ENCODE results near the gene APOBR.
"Not testable (repeated sequence)": the region's sequence is repeated elsewhere in the genome, so short reads cannot be mapped to it uniquely, and the experiment has no call there.

APOBR gene

GRCh38 chr16:28526201-28527099 is 32.0 kb downstream of the APOBR start:
- no peak for DNase-seq (ENCODE audit: low read depth in 2 of 2)

DNA sequence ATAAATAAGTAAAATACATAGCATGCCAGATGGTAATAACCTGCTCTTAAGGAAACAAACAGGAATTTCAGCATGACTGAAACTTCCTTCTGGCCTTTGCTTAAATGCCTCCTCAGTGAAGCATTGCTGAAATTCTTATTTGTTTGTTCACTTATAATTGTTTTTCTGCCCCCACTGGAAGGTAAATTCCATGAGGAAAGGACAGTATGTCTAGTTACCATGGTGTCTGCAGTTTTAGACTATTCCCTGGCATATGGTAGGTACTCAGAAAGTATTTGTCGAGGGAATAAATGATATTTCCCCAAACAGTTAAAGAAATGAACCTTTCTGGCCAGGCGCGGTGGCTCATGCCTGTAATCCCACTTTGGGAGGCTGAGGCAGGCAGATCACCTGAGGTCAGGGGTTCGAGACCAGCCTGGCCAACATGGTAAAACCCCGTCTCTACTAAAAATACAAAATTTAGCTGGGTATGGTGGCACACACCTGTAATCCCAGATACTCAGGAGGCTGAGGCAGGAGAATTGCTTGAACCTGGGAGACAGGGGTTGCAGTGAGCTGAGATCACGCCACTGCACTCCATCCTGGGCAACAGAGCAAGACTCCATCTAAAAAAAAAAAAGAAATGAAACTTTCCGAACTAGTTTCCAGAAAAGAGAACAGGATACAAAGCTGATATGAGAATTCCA is 32.8 kb downstream of the APOBR start:
- not testable (repeated sequence) for DNase-seq (ENCODE audit: low read depth in 2 of 2)

- DNase-seq (ENCODE audit: low read depth in 2 of 2): no peak
These were observed 33.5 kb downstream of the APOBR start for GRCh38 chr16:28527985-28528384.

DNA sequence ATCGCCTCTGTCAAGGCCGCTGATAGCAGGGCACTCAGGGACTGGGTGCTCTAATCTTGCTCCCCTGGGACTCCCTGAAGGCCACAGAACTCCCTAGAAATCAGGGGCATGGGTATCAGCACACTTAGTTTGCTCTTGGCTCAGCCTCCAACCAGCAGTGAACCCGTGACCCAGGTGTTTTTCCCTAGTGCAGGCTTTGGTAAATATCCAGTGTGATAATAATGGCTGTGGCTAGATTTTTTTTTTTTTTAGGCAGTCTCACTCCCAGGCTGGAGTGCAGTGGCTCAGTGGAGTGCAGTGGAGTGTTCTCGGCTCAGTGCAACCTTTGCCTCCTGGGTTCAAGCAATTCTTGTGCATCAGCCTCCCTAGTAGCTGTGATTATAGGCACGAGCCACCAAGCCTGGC is 34.0 kb downstream of the APOBR start:
- no peak for DNase-seq (ENCODE audit: low read depth in 2 of 2)

- no peak for DNase-seq (ENCODE audit: low read depth in 2 of 2)
These were observed 34.7 kb downstream of the APOBR start for GRCh38 chr16:28529124-28529523.

DNA sequence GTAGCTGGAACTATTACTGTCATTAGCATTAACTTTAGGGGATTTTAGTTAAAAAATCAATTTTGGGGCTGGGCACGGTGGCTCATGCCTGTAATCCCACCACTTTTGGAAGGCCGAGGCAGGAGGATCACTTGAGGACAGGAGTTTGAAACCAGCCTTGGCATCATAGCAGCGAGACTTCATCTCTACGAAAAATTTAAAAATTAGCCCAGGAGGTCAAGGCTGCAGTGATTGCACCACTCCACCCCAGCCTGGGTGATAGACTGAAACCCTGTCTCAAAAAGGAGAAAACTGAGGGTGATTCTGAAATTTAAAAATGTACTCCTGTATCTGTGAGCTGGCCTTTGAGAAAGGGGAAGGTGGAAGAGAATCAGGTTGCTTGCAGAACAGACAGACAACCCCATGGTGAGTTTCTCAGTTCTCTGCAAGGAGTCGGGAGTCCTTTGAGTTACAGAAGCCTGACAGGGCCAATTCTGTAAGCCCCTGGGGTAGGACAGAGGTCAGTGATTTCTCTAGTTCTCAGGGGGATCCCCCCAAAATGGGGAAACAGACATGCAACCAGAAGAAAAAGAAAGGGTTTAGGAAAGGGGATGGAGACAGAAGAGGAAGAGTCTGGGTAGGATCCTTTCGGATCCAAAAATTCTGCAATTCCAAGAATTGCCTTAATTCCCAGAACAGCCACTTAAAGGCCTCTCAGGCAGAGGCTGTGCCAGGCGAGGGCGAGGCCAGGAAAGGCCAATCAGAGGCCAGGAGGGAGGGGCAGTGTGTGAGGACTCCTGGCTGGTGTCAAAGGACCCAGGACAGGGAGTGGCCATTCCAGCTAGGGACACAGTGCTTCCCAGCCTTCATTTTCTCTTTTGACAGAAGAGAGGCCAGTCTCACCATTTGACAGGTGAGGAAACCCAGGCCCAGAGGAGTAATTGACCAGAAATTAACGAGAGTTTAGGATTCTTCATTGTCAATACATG is 37.6 kb downstream of the APOBR start:
- no peak for DNase-seq (ENCODE audit: low read depth in 2 of 2)

DNA sequence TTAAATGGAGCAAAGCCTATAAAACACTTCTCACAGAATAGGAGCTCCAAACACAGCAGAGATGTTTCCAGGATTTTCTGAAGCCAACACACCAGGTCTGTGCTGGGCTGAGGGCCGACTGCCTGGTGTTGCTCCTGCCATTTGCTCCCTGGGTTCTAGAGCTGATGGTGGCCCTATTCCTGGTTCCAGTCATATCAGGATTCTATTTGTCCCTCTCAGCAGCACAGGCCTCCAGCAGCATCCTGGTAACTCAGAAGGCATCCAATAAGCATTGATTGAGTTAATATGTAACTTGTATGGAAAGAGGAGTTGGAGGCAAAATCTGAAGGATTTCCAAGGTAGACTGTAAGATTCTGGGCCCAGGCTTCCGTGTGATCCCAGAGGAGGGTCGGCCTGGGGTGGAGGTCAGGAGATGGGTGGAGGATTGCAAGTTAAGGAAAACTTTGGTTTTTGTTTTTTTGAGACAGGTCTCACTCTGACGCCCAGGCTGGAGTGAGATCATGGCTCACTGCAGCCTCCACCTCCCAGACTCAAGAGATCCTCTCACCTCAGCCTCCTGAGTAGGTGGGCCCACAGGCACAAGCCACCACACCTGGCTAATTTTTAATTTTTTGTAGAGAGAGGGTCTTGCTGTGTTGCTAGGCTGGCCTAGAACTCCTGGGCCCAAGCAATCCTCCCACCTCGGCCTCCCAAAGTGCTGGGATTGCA is 38.7 kb downstream of the APOBR start:
- DNase-seq (ENCODE audit: low read depth in 2 of 2): no peak

DNA sequence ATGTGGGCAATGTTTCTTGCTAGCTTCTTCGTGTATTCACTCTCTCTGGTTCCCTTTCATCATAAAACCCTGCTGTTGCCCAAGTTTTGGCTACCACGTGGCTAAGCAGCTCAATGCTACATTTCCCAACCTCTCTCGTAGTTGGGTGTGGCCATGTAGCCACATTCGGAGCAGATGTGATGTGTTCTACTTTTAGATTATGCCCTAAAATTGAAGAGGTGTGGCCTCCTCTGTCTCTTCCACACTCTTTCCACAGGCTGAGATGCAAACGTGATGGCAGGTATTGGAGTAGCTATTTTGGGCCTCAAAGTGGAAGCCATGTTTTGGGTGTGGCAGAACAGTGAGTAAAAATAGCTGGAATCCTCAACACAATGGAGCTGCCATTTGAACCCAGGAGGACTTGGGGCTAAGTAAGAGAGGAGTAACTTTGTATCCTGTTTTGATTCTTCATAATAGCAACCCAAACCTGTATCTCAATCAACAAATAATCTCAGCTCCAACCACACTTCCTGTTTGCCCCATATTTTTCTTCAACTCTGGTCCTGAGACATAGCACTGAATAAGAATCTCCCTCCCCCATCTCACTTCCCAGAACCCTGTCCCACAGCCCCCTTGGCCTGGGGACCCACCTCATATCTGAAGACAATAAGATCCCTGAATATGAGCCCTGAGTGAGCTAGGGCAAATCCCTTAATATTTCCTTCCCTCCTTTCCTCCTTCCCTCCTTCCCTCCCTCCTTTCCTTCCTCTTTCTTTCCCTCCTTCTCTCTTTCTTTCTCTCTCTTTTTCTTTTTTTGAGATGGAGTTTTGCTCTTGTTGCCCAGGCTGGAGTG is 40.3 kb downstream of the APOBR start:
- DNase-seq (ENCODE audit: low read depth in 2 of 2): no peak

- DNase-seq (ENCODE audit: low read depth in 2 of 2): no peak
These were observed 42.6 kb downstream of the APOBR start for GRCh38 chr16:28537076-28537475.

DNA sequence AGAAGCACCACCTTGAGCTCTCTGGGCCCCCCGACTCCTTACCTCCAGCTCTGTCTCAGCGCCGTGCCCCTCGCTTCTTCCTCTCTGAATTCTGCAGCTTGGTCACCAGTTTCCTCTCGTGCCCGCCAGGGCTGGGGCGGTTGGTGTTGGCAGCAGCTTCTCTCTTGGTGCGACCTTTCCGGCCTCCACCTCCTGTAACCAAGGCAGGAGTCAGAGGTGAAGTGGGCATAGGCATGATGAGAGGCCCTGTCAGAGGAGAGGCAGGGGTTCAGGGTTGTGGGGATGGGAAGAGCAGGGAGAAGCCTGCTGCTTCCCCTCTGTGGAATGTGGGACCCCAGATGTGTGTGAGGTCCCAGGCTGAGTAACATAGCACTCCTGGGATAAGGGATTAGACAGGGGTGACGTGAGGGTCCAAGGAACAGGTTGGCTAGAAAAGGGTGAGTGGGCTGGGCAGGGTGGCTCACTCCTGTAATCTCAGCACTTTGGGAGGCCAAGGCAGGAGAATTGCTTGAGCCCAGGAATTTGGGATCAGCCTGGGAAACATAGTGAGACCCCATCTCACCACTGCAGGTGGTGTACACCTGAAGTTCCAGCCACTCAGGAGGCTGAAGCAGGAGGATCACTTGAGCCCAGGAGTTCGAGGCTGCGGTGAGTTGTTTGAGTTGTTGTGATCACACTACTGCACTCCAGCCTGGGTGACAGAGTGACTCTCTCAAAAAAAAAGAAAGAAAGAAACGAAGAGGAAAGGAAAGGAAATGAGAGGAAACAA is 43.7 kb downstream of the APOBR start:
- DNase-seq (ENCODE audit: low read depth in 2 of 2): no peak

- DNase-seq (ENCODE audit: low read depth in 2 of 2): no peak
These were observed 44.5 kb downstream of the APOBR start, which contains the start of gene NUPR1 for GRCh38 chr16:28538733-28539596. NUPR1 (minus strand) TSS chr16:28538974; CDS start chr16:28538907, 67 bp downstream.

DNA sequence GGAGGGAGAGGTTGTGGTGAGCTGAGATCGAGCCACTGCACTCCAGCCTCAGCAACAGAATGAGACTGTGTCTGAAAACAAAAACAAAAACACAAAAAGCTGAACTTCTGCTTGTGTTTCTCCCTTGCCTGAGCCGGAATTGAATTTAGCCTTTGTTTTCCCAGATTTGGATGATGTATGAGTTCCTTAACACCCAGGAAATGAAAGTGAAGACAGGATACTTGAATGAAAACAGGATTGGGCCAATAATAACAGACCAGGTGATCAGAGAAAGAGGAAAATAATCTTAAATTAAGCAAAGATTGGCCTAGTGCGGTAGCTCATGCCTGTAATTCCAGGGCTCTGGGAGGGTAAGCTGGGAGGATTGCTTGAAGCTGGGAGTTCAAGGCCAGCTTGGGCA is 45.9 kb downstream of the APOBR start:
- no peak for DNase-seq (ENCODE audit: low read depth in 2 of 2)

- no peak for DNase-seq (ENCODE audit: low read depth in 2 of 2)
These were observed 48.2 kb downstream of the APOBR start for GRCh38 chr16:28542646-28543045.

DNA sequence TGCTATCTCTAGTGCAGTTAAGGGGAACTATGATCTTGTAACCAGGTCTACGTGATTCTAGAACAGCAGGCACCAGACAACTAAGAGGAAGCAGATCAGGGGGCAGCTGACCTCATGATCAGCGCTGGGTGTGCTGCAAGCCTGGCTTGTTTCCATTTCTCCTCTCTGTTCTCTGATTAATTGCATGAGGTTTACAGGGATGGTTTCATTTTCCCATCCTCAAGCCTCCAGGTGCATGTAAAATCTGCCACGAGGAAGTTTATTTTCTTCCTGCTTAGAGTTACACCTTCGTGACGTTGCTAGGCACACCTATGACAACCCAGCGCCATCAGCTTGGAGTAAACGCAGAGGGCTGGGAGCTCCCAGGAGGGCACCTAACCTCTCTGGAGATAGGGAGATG is 48.6 kb downstream of the APOBR start:
- no peak for DNase-seq (ENCODE audit: low read depth in 2 of 2)

GRCh38 chr16:28544998-28545397 is 50.6 kb downstream of the APOBR start:
- no peak for DNase-seq (ENCODE audit: low read depth in 2 of 2)

DNA sequence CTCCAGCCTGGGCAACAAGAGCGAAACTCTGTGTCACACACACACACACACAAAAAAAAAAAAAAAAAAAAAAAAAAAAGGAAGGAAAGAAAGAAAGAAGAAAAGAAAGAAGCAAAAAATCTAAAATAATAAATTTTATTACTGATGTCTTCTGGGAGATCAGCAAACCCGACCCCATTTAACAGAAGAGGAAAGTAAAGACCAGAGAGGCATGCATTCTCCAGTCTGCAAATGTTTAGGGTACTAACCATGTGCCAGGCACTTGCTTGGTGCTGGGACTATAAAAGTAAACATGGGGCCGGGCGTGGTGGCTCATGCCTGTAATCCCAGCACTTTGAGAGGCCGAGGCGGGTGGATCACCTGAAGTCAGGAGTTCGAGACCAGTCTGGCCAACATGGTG is 51.5 kb downstream of the APOBR start:
- not testable (repeated sequence) for DNase-seq (ENCODE audit: low read depth in 2 of 2)

GRCh38 chr16:28546626-28547025 is 52.2 kb downstream of the APOBR start:
- no peak for DNase-seq (ENCODE audit: low read depth in 2 of 2)

GRCh38 chr16:28548306-28548802 is 53.9 kb downstream of the APOBR start:
- no peak for DNase-seq (ENCODE audit: low read depth in 2 of 2)

All from stimulated activated CD8-positive, alpha-beta memory T cell treated with anti-CD3 and anti-CD28 coated beads, Interleukin-15, amount 100 ng/mL, for 48 hours (primary cell).